ENCODE measurements around the gene DCXR. TPM values are rescaled to one million over a fixed set of nuclear protein-coding genes. Genes with fewer than 3 reads are reported as not detected.

The DCXR gene
- total and polyA plus RNA-seq, 2 donors (not counting 1 experiment from before 2014, with no cell fraction given) = 63.9 to 143 TPM

DNA sequence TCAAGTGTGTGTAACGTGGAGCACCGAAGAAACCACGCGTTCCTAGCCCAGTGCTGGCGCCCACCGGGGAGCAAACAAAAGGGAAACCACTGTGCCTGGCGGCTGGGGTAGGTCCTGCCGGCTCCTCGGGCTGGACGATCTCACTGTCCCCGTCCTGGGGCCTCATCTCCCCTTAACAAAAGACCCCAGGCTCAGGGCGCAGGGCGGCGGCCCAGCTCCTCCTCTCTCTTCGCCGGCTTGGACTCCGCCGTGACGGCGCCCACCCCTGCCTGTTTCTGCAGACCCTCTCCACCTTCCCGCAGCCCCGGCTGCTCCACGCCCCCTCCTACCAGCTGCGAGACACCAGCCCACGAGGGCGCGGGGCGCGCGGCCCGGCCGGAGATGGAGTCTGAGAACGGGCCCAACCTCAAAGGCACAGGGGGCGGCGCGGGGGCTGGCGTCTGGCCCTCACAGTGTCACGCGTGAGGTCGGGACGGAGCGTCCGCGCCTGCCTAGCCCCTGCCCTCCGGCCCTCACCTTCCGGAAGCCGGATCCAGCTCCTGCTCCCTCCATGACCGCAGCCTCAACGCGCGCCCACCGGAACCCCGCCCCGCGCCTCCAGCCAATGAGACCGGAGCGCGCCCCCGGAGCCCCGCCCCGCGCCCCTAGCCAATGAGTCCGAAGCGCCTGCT lies 15.1 kb downstream of the DCXR start, which contains the start of gene CENPX:
Gene CENPX, minus strand, starts transcription at position 569 of the 671 bp plus-strand sequence. Its CDS starts 17 bp downstream, at position 552.
- peaks cover 23% of the 10 kb centered on the region for H3K79me2 ChIP-seq (ENCODE audit: control insufficient read depth, insufficient read depth, low read length)
- intact Hi-C loops (cut with micrococcal nuclease) = loop anchor here (2.0 kb wide), 2 partner anchors 28 to 104 kb away; partner anchors contain the start of genes GPS1, RFNG and SIRT7
- H3K27me3 ChIP-seq (replicated peaks in 1 of 4; ENCODE audit: control extremely low read depth in 1 of 4, control insufficient read depth in 3 of 4, insufficient read depth in 4 of 4, low read length in 3 of 4) = peaks cover 0 to 6% (median 0%) of the 10 kb centered on the region in 4 experiments
- Mint-ChIP-seq H3K27ac (peak within 1 kb of the TSS; percentile 67), H3K9me3 (ENCODE audit: insufficient read depth) (no peaks in the 10 kb centered on the region), H3K4me3 (peak within 1 kb of the TSS; percentile 83), H3K27me3 (no peaks in the 10 kb centered on the region), H3K4me1 (peaks cover 15% of the 10 kb centered on the region)
- H3K4me3 ChIP-seq (ENCODE audit: control extremely low read depth in 1 of 5, extremely low read depth in 1 of 5, insufficient read depth in 1 of 5, low read depth in 2 of 5, low read length in 4 of 5) = peak within 1 kb of the TSS; percentile 62 to 88 (median 79)
- under 1% methylated on average over 64 of the region's 64 CpGs for WGBS (ENCODE audit: insufficient coverage)
- H3K36me3 ChIP-seq (replicated peaks in 1 of 2; ENCODE audit: control extremely low read depth in 1 of 2, control insufficient read depth in 1 of 2, extremely low read depth in 1 of 2, insufficient read depth in 2 of 2, low read length in 1 of 2) = peaks cover 0 to 3% of the 10 kb centered on the region in 2 experiments
- POLR2A ChIA-PET = interaction anchor here (0.5 to 1.5 kb wide), 10 partner anchors 9 to 317 kb away, joined by 3 to 13 read pairs (median 5); partner anchors contain the start of genes ASPSCR1, DCXR and RAC3
- no peaks in the 10 kb centered on the region for H3K9me3 ChIP-seq (ENCODE audit: control extremely low read depth in 1 of 3, control insufficient read depth in 2 of 3, insufficient read depth in 1 of 3, low read length in 2 of 3)
- H3K4me1 ChIP-seq (ENCODE audit: control insufficient read depth in 2 of 2, insufficient read depth in 2 of 2, low read length in 2 of 2) = peaks cover 14 to 33% of the 10 kb centered on the region in 2 donors
- H3K27ac ChIP-seq (ENCODE audit: low read length in 2 of 2) = peak within 1 kb of the TSS in 1 of 2 donors; percentile 57
- ATAC-seq (ENCODE audit: low read depth) (no peak), DNase-seq (no peak)
- no peak for TF ChIP-seq EZH2 (IDR thresholded peaks at IDR 0.05; ENCODE audit: borderline replicate concordance, insufficient read depth, low read depth, low read length, poor library complexity, severe bottlenecking)
- TF ChIP-seq, protein P1, sequence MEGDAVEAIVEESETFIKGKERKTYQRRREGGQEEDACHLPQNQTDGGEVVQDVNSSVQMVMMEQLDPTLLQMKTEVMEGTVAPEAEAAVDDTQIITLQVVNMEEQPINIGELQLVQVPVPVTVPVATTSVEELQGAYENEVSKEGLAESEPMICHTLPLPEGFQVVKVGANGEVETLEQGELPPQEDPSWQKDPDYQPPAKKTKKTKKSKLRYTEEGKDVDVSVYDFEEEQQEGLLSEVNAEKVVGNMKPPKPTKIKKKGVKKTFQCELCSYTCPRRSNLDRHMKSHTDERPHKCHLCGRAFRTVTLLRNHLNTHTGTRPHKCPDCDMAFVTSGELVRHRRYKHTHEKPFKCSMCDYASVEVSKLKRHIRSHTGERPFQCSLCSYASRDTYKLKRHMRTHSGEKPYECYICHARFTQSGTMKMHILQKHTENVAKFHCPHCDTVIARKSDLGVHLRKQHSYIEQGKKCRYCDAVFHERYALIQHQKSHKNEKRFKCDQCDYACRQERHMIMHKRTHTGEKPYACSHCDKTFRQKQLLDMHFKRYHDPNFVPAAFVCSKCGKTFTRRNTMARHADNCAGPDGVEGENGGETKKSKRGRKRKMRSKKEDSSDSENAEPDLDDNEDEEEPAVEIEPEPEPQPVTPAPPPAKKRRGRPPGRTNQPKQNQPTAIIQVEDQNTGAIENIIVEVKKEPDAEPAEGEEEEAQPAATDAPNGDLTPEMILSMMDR (IDR thresholded peaks at IDR 0.05) = no peak
- H4K20me1 ChIP-seq (ENCODE audit: control insufficient read depth, insufficient read depth, low read length, poor library complexity, severe bottlenecking) = peaks cover 31% of the 10 kb centered on the region
- peak within 1 kb of the TSS; percentile 91 for H2AFZ ChIP-seq (ENCODE audit: insufficient read depth, low read depth, low read length, poor library complexity, severe bottlenecking)
- CTCF ChIA-PET = interaction anchor here (1.0 to 7.2 kb wide), 6 partner anchors 16 to 155 kb away, joined by 3 to 91 read pairs (median 4); partner anchors contain the start of gene DCXR
- H3K9ac ChIP-seq (ENCODE audit: low read length) = peak within 1 kb of the TSS; percentile 90
- peak within 1 kb of the TSS; percentile 99 for H3K4me2 ChIP-seq (replicated peaks; ENCODE audit: low read depth, low read length, poor library complexity, severe bottlenecking)

Measured in B cell (primary cell).